Stomach (tissue), 9 donors: Measurements from ENCODE around the gene ZNF518B. TPM values are rescaled to one million over a fixed set of nuclear protein-coding genes. Genes with fewer than 3 reads are reported as not detected.
"Not testable (repeated sequence)": the region's sequence is repeated elsewhere in the genome, so short reads cannot be mapped to it uniquely, and the experiment has no call there.

ENCODE experiments used
- DNase-seq, 2 donors: peaks; one replicate each; pipeline versions ENCODE4 v3.0.0 to v3.0.0-alpha.2; 2013 to 2019
- H3K27ac ChIP-seq, 5 donors: fragments of 200-600 bp in 4 of 5; sonication (generic) in 4 of 5; one replicate each; pipeline ENCODE4 v1.5.1; 2013 to 2019; ENCODE audit warnings: mild to moderate bottlenecking in 1 of 5, moderate library complexity in 1 of 5
- H3K27me3 ChIP-seq, 3 donors: fragments of 200-600 bp; sonication (generic); one replicate each; pipeline ENCODE4 v1.5.1; 2017 to 2019; ENCODE audit warnings: mixed run types in 1 of 3
- H3K36me3 ChIP-seq, 4 donors: fragments of 200-600 bp; sonication (generic); 1 replicate in 3 of 4; 2 replicates in 1 of 4; pipeline ENCODE4 v1.5.1; 2016 to 2019
- H3K4me1 ChIP-seq, 4 donors: fragments of 200-600 bp; sonication (generic); one replicate each; pipeline ENCODE4 v1.5.1; 2016 to 2019
- H3K4me3 ChIP-seq, 4 donors: fragments of 200-600 bp; sonication (generic) in 3 of 4; one replicate each; pipeline ENCODE4 v1.5.1; 2016 to 2019; ENCODE audit warnings: mild to moderate bottlenecking in 1 of 4
- H3K9me3 ChIP-seq, 4 donors: fragments of 200-600 bp; sonication (generic); one replicate each; pipeline ENCODE4 v1.5.1; 2016 to 2019
- EP300 ChIP-seq: sonication (generic); formaldehyde crosslinking; IDR thresholded peaks from one replicate; pipeline ENCODE4 v1.6.1; 2017; ENCODE audit warnings: antibody characterized with exemption
- POLR2A ChIP-seq, 4 donors: fragments of 450-650 bp; IDR thresholded peaks; one replicate each; pipeline ENCODE4 v1.6.1; 2016; ENCODE audit warnings: antibody characterized with exemption in 4 of 4, control low read depth in 2 of 4, mild to moderate bottlenecking in 1 of 4, moderate library complexity in 1 of 4
- POLR2AphosphoS5 ChIP-seq, 3 donors: sonication (generic); formaldehyde crosslinking; IDR thresholded peaks; one replicate each; pipeline ENCODE4 v1.6.1; 2016; ENCODE audit warnings: antibody characterized with exemption in 3 of 3
- WGBS, 5 donors: extraction: QIAGEN DNeasy Blood & Tissue Kit in 3 of 5; methylation state at CpG; one replicate each; pipeline versions ENCODE4 v1.1.5 to v1.1.7; 2013 to 2018; 5-methylcytosine and 5-hydroxymethylcytosine counted together
- intact Hi-C: fragments of 100-400 bp; cut with DNase I; formaldehyde crosslinking; loops from one replicate; pipeline ENCODE4 v1.15.1; 2023; ENCODE audit warnings: low total_unique reads
- polyA plus RNA-seq, 3 donors: library from polyadenylated mRNA; stranded (reverse); fragments of 200-250 nt; gene quantifications; one replicate each; pipeline ENCODE4 v1.2.3, GENCODE V29; 2013
- total RNA-seq, 5 donors: library from RNA; depleted of rRNA; stranded (reverse); fragments of >200 nt; gene quantifications; one replicate each; pipeline versions ENCODE4 v1.1.0 to v1.2.3, GENCODE V29; 2014 to 2016
- TF ChIP-seq, protein P1 (sequence below), 7 experiments: fragments of 450-650 bp in 4 of 7; fragments of 200-600 bp in 3 of 7; sonication (generic) in 3 of 7; IDR thresholded peaks; one replicate each; pipeline ENCODE4 v1.5.1; 2016 to 2019; ENCODE audit warnings: antibody characterized with exemption in 7 of 7, control low read depth in 2 of 7, mild to moderate bottlenecking in 1 of 7
- donor health status: healthy with polysubstance abuse.
- donor health status: Bipolar disorder and iron deficiency.
- donor health status: healthy.

ZNF518B gene
- total and polyA plus RNA-seq, 8 donors, result 3.5 to 40.6 (median 8.3) TPM

DNA sequence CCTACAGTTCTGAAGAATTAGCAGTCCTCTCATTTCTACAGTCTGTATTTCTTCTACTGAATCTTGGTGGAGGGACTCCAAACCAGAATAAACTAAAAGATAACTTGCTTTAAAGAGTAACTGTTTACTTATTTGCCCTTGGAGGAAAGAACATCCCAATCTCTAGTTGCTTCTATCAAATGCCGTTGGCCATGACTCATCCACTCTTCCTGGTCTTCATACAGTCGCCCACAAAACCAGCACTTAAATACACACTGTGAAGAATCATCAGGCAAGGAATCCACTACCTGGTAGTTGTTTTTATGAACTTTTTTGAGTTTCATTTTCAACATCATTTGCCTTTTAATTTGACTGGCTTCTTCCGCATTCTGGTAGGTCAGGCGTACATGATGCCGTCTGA is 14.2 kb downstream of the ZNF518B start:
- no peak for TF ChIP-seq POLR2AphosphoS5 (IDR thresholded peaks at IDR 0.05)
- TF ChIP-seq, protein P1, sequence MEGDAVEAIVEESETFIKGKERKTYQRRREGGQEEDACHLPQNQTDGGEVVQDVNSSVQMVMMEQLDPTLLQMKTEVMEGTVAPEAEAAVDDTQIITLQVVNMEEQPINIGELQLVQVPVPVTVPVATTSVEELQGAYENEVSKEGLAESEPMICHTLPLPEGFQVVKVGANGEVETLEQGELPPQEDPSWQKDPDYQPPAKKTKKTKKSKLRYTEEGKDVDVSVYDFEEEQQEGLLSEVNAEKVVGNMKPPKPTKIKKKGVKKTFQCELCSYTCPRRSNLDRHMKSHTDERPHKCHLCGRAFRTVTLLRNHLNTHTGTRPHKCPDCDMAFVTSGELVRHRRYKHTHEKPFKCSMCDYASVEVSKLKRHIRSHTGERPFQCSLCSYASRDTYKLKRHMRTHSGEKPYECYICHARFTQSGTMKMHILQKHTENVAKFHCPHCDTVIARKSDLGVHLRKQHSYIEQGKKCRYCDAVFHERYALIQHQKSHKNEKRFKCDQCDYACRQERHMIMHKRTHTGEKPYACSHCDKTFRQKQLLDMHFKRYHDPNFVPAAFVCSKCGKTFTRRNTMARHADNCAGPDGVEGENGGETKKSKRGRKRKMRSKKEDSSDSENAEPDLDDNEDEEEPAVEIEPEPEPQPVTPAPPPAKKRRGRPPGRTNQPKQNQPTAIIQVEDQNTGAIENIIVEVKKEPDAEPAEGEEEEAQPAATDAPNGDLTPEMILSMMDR (IDR thresholded peaks at IDR 0.05), result no peak
- TF ChIP-seq POLR2A (IDR thresholded peaks at IDR 0.05), result no peak
- TF ChIP-seq EP300, result no peak
- peaks cover 12 to 44% (median 35%) of the 10 kb centered on the region in 4 donors for H3K36me3 ChIP-seq
- no peak for DNase-seq
- no peaks in the 10 kb centered on the region for H3K27me3 ChIP-seq
- H3K4me3 ChIP-seq, result no peak overlapping the region
- H3K9me3 ChIP-seq, result peaks cover 0 to 71% (median 50%) of the 10 kb centered on the region in 4 donors
- no peak overlapping the region for H3K27ac ChIP-seq
- 94 to 99% (median 96%) methylated on average over 5 of the region's 5 CpGs for WGBS, 5 donors
- intact Hi-C loops, result no loop called here
- no peaks in the 10 kb centered on the region for H3K4me1 ChIP-seq

DNA sequence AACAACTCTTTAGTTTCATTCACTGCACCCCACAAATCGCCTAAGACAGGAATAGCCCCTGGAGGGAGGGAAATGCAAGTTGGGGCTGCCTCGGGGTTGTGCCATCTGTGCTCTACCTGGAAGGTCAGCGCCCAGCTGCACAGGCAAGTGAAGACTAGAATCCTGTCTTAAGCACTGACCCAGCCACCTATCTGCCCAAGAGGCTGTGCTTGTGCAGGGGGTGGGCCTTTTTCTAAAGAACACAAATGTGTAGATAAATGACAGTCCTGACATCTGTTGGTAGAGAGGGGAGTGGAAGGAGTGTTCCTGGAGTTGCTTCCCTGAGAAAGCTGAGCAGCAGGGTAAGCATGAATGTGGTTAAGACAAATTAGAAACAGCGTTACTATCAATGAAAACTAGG is 15.7 kb downstream of the ZNF518B start:
- peaks cover 12 to 32% (median 24%) of the 10 kb centered on the region in 4 donors for H3K36me3 ChIP-seq
- WGBS, 5 donors, result 78 to 93% (median 88%) methylated on average over 4 of the region's 4 CpGs
- H3K4me3 ChIP-seq, result no peak overlapping the region
- TF ChIP-seq POLR2AphosphoS5 (IDR thresholded peaks at IDR 0.05) (no peak), POLR2A (IDR thresholded peaks at IDR 0.05) (no peak), EP300 (no peak)
- TF ChIP-seq, protein P1 (IDR thresholded peaks at IDR 0.05), result no peak
- H3K27ac ChIP-seq, result no peak overlapping the region
- no peaks in the 10 kb centered on the region for H3K4me1 ChIP-seq
- intact Hi-C loops, result no loop called here
- DNase-seq, result no peak
- H3K27me3 ChIP-seq, result no peaks in the 10 kb centered on the region
- peaks cover 0 to 56% (median 37%) of the 10 kb centered on the region in 4 donors for H3K9me3 ChIP-seq

DNA sequence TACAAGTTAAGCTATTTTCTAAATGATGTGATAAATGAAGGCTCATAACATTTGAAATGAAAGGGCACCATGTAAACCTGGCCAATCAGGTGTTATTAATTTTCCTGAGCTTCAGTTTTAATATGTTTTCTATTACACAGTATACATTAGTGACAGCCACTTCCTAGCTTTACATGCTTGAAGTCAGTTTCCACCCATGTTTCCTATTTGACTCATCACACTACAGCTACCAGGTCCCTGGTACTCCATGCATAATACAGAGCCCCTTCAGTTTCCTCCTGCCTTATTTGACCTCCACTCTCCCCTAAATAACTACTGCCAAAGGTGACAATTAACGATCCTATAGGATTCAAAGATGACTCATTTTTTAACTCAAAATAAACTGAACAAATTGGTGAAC is 18.3 kb downstream of the ZNF518B start:
- intact Hi-C loops, result no loop called here

DNA sequence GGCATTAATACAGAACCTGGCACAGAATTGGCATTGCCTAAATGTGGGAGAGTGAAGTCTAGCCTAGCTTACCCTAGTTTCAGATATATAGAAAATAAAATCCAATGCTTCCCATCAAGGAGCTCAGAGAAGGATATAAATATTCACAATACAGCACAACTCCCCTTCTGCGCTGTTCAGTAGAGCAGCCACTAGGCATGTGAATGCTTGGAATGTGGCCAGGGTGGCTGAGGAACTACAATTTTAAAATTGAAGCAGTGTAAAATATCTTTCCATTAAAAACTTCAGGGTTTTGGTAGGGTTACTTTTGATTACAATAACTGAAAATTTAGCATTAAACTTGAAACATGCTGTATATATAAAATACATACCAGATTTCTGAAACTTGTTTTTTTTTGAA is 19.5 kb downstream of the ZNF518B start:
- 45 to 94% (median 87%) methylated on average over 1 of the region's 1 CpG for WGBS, 5 donors
- Histone ChIP-seq H3K4me1 (no peaks in the 10 kb centered on the region), H3K9me3 (peaks cover 0 to 19% (median 11%) of the 10 kb centered on the region in 4 donors), H3K36me3 (no peaks in the 10 kb centered on the region), H3K4me3 (no peak overlapping the region), H3K27ac (no peak overlapping the region), H3K27me3 (no peaks in the 10 kb centered on the region)
- DNase-seq, result no peak
- intact Hi-C loops, result no loop called here
- TF ChIP-seq, protein P1 (IDR thresholded peaks at IDR 0.05), result no peak
- no peak for TF ChIP-seq POLR2AphosphoS5 (IDR thresholded peaks at IDR 0.05)
- no peak for TF ChIP-seq EP300
- TF ChIP-seq POLR2A (IDR thresholded peaks at IDR 0.05), result no peak

More for the DNA sequence above, 18.3 kb downstream of the ZNF518B start:
- 56 to 61% (median 57%) methylated on average over 1 of the region's 1 CpG for WGBS, 5 donors
- TF ChIP-seq POLR2A (IDR thresholded peaks at IDR 0.05) (no peak), POLR2AphosphoS5 (IDR thresholded peaks at IDR 0.05) (no peak), EP300 (no peak)
- TF ChIP-seq, protein P1 (IDR thresholded peaks at IDR 0.05), result no peak
- no peak overlapping the region for H3K4me3 ChIP-seq
- no peak overlapping the region for H3K27ac ChIP-seq
- no peaks in the 10 kb centered on the region for H3K4me1 ChIP-seq
- DNase-seq, result no peak
- peaks cover 0 to 6% (median 2%) of the 10 kb centered on the region in 4 donors for H3K36me3 ChIP-seq
- peaks cover 0 to 30% (median 20%) of the 10 kb centered on the region in 4 donors for H3K9me3 ChIP-seq
- no peaks in the 10 kb centered on the region for H3K27me3 ChIP-seq

DNA sequence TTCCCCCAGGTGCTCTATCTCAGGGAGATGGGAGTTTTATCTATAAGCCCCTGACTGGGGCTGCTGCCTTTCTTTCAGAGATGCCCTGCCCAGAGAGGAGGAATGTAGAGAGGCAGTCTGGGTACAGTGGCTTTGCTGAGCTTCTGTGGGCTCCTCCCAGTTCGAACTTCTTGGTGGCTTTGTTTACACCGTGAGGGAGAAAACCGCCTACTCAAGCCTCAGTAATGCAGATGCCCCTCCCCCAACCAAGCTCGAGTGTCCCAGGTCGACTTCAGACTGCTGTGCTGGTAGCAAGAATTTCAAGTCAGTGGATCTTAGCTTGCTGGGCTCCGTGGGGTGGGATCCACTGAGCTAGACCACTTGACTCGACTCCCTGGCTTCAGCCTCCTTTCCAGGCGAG is 29.5 kb downstream of the ZNF518B start:
- H3K27me3 ChIP-seq, H3K4me1 ChIP-seq, H3K27ac ChIP-seq, H3K4me3 ChIP-seq, DNase-seq, intact Hi-C loops, H3K36me3 ChIP-seq: not testable (repeated sequence)
- peaks cover 0 to 16% (median 15%) of the 10 kb centered on the region in 4 donors for H3K9me3 ChIP-seq
- WGBS, 5 donors, result 62 to 78% (median 71%) methylated on average over 7 to 8 of the region's 8 CpGs
